ENCODE measurements around the gene TLR7.

- TF ChIP-seq, protein P1, sequence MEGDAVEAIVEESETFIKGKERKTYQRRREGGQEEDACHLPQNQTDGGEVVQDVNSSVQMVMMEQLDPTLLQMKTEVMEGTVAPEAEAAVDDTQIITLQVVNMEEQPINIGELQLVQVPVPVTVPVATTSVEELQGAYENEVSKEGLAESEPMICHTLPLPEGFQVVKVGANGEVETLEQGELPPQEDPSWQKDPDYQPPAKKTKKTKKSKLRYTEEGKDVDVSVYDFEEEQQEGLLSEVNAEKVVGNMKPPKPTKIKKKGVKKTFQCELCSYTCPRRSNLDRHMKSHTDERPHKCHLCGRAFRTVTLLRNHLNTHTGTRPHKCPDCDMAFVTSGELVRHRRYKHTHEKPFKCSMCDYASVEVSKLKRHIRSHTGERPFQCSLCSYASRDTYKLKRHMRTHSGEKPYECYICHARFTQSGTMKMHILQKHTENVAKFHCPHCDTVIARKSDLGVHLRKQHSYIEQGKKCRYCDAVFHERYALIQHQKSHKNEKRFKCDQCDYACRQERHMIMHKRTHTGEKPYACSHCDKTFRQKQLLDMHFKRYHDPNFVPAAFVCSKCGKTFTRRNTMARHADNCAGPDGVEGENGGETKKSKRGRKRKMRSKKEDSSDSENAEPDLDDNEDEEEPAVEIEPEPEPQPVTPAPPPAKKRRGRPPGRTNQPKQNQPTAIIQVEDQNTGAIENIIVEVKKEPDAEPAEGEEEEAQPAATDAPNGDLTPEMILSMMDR (IDR thresholded peaks at IDR 0.05 in 8 of 11, conservative IDR thresholded peaks at IDR 0.05 in 3 of 11) = no peak
- TF ChIP-seq POLR2A (IDR thresholded peaks at IDR 0.05) (no peak), POLR2AphosphoS5 (IDR thresholded peaks at IDR 0.05) (no peak)
These were observed at the start of gene TLR7 for GRCh38 chrX:12866451-12867377.
